Aorta (tissue), 5 donors: ENCODE data around the gene ARHGAP24. TPM values are rescaled to one million over a fixed set of nuclear protein-coding genes. Genes with fewer than 3 reads are reported as not detected.

Experiments
- ATAC-seq: fragments of 200-7000 bp; cut with Tn5 transposase; one replicate; pipeline ENCODE4 v1.9.1; 2022; ENCODE audit warnings: moderate library complexity; ENCODE audit not compliant: low FRiP score
- DNase-seq, 2 donors: peaks; one replicate each; pipeline ENCODE4 v3.0.0-alpha.2; 2020
- H3K27ac ChIP-seq, 2 donors: one replicate each; pipeline ENCODE4 v1.5.1; 2013; ENCODE audit warnings: low read length in 2 of 2, mild to moderate bottlenecking in 2 of 2, moderate library complexity in 2 of 2, control low read depth in 1 of 2, inconsistent platforms in 1 of 2, low read depth in 1 of 2
- H3K27me3 ChIP-seq, 2 donors: one replicate each; pipeline ENCODE4 v1.6.1; 2013; ENCODE audit warnings: control low read depth in 1 of 2, low read length in 1 of 2, mild to moderate bottlenecking in 1 of 2, moderate library complexity in 1 of 2; ENCODE audit not compliant: insufficient read depth in 2 of 2, control insufficient read depth in 1 of 2
- H3K36me3 ChIP-seq, 2 donors: one replicate each; pipeline ENCODE4 v1.6.1; 2013; ENCODE audit warnings: control low read depth in 1 of 2, low read length in 1 of 2, mild to moderate bottlenecking in 1 of 2; ENCODE audit not compliant: insufficient read depth in 2 of 2, control insufficient read depth in 1 of 2
- H3K4me1 ChIP-seq, 2 donors: one replicate each; pipeline ENCODE4 v1.6.1; 2013; ENCODE audit warnings: low read length in 2 of 2, control low read depth in 1 of 2, mild to moderate bottlenecking in 1 of 2, moderate library complexity in 1 of 2; ENCODE audit not compliant: insufficient read depth in 2 of 2, control insufficient read depth in 1 of 2
- H3K4me3 ChIP-seq, 2 donors: one replicate each; pipeline ENCODE4 v1.5.1; 2013; ENCODE audit warnings: low read length in 2 of 2, control low read depth in 1 of 2, mild to moderate bottlenecking in 1 of 2
- H3K9me3 ChIP-seq: one replicate; pipeline ENCODE4 v1.6.1; 2013; ENCODE audit warnings: mild to moderate bottlenecking, low read length; ENCODE audit not compliant: control insufficient read depth
- whole genome bisulfite sequencing, 2 donors: extraction: QIAGEN DNeasy Blood & Tissue Kit; methylation state at CpG; one replicate each; pipeline ENCODE4 v1.1.7; 2013; 5-methylcytosine and 5-hydroxymethylcytosine counted together
- intact Hi-C, 2 donors: fragments of 100-400 bp; cut with DNase I; formaldehyde crosslinking; loops; one replicate each; pipeline versions ENCODE4 v1.14.2 to v1.15.0; 2022
- polyA plus RNA-seq, 2 donors: library from polyadenylated mRNA; stranded (reverse); fragments of 200-250 nt; gene quantifications; one replicate each; pipeline ENCODE4 v1.2.3, GENCODE V29; 2013
- total RNA-seq, 2 donors: library from RNA; stranded (reverse); fragmentation: NEBNext Ultra II Directional; extraction: Animal tissue kit (Norgen Biotek cat#: 25700); gene quantifications; one replicate each; pipeline ENCODE4 v1.2.1, GENCODE V29; 2021
- donor health status: healthy with polysubstance abuse.
- donor health status: Bipolar disorder and iron deficiency.
- donor health status: DM: no; HTN: no; CAD: no.
- donor health status: DM: no; HTN: no; CAD: no.
- donor health status: DM: yes; HTN: yes; CAD: no.

Gene ARHGAP24
- total and polyA plus RNA-seq, 4 donors, result 13.4 to 35.2 (median 34.0) TPM

DNA sequence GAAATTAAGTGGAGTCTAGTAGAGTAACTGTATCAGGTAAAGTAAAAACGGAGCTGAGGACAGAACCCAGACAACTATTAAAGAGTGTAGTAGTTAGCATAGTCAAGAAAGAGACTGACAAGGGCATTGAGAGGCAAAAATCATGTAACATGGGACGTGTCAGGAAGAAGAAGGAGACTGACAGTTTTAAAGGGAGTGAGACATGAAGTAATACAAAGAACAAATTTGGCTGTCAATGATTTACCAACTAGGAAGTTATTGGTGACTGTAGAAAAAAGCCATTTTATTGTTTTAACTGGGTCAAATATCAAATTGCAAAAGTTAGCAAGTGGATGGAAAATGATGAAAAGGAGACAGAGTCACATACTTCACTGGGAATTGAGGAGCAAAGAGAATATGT is 462.6 kb downstream of the ARHGAP24 start:
- no peaks in the 10 kb centered on the region for H3K9me3 ChIP-seq
- DNase-seq (no peak), ATAC-seq (no peak)
- H3K27me3 ChIP-seq, result no peaks in the 10 kb centered on the region
- intact Hi-C loops, result no loop called here
- H3K4me1 ChIP-seq, result no peaks in the 10 kb centered on the region
- H3K27ac ChIP-seq, result no peak overlapping the region
- 85 to 87% methylated on average over 2 of the region's 2 CpGs for WGBS, 2 donors
- H3K4me3 ChIP-seq, result no peak overlapping the region
- no peaks in the 10 kb centered on the region for H3K36me3 ChIP-seq

- no peaks in the 10 kb centered on the region for H3K27me3 ChIP-seq
- ATAC-seq, result no peak
- DNase-seq, result no peak
- no peaks in the 10 kb centered on the region for H3K36me3 ChIP-seq
- no peak overlapping the region for H3K27ac ChIP-seq
- no peaks in the 10 kb centered on the region for H3K4me1 ChIP-seq
- intact Hi-C loops, result no loop called here
- no peaks in the 10 kb centered on the region for H3K9me3 ChIP-seq
- no peak overlapping the region for H3K4me3 ChIP-seq
- WGBS, 2 donors, result 82 to 84% methylated on average over 5 of the region's 5 CpGs
Measured at GRCh38 chr4:85938062-85938461, 463.1 kb downstream of the ARHGAP24 start.

- WGBS, 2 donors, result 86 to 93% methylated on average over 2 of the region's 2 CpGs
- no peak for ATAC-seq
- no peaks in the 10 kb centered on the region for H3K4me1 ChIP-seq
- no peaks in the 10 kb centered on the region for H3K9me3 ChIP-seq
- H3K4me3 ChIP-seq, result no peak overlapping the region
- H3K36me3 ChIP-seq, result no peaks in the 10 kb centered on the region
- no peak for DNase-seq
- H3K27ac ChIP-seq, result no peak overlapping the region
- intact Hi-C loops, result no loop called here
- no peaks in the 10 kb centered on the region for H3K27me3 ChIP-seq
Measured at GRCh38 chr4:85938902-85939301, 464.0 kb downstream of the ARHGAP24 start.

DNA sequence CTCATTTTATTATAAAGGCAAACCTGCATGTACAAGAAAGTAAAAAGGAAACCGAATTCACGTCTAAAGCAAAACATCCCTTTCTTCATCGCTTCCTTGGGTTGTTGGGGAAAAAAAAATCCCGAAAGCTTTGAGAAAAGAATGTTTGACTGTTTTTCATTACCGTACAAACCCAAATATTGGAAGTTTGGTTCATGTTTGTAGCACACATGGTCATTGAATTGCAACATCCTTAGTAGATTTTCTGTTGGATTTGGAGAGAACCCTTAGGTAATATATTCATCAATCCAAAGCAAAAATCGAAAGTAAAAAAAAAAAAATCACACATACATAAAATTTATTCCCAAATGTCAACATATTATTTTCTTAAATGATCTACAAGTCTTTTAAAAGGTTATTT is 464.6 kb downstream of the ARHGAP24 start:
- no peaks in the 10 kb centered on the region for H3K27me3 ChIP-seq
- 76 to 89% methylated on average over 6 of the region's 6 CpGs for WGBS, 2 donors
- no peak overlapping the region for H3K4me3 ChIP-seq
- intact Hi-C loops, result no loop called here
- ATAC-seq (no peak), DNase-seq (no peak)
- H3K36me3 ChIP-seq, result no peaks in the 10 kb centered on the region
- H3K9me3 ChIP-seq, result no peaks in the 10 kb centered on the region
- no peaks in the 10 kb centered on the region for H3K4me1 ChIP-seq
- H3K27ac ChIP-seq, result no peak overlapping the region

GRCh38 chr4:85940151-85940550 is 465.2 kb downstream of the ARHGAP24 start:
- no peak for ATAC-seq
- Histone ChIP-seq H3K36me3 (no peaks in the 10 kb centered on the region), H3K27ac (no peak overlapping the region), H3K4me1 (no peaks in the 10 kb centered on the region), H3K9me3 (no peaks in the 10 kb centered on the region), H3K27me3 (no peaks in the 10 kb centered on the region), H3K4me3 (no peak overlapping the region)
- DNase-seq, result no peak
- intact Hi-C loops, result no loop called here

GRCh38 chr4:85942107-85942506 is 467.2 kb downstream of the ARHGAP24 start:
- Histone ChIP-seq H3K27me3 (no peaks in the 10 kb centered on the region), H3K4me1 (no peaks in the 10 kb centered on the region), H3K9me3 (no peaks in the 10 kb centered on the region), H3K27ac (no peak overlapping the region), H3K4me3 (no peak overlapping the region), H3K36me3 (no peaks in the 10 kb centered on the region)
- ATAC-seq, result no peak
- 59 to 68% methylated on average over 5 of the region's 5 CpGs for WGBS, 2 donors
- no peak for DNase-seq
- intact Hi-C loops, result no loop called here

DNA sequence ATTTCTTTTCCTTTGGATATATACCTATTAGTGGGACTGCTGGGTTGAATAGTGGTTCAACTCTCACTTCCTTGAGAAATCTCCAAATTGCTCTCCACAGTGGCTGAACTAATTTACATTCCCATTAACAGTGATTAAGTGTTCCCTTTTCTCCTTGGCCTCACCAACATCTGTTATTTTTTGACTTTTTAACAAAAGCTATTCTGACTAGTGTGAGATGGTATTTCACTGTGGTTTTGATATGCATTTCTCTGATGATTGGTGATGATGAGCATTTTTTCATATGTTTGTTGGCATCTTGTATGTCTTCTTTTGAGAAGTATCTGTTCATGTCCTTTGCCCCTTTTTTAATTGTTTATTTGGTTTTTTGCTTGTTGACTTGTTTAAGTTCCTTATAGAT is 471.9 kb downstream of the ARHGAP24 start:
- Histone ChIP-seq H3K9me3 (no peaks in the 10 kb centered on the region), H3K36me3 (no peaks in the 10 kb centered on the region), H3K27ac (no peak overlapping the region), H3K27me3 (no peaks in the 10 kb centered on the region), H3K4me1 (no peaks in the 10 kb centered on the region), H3K4me3 (no peak overlapping the region)
- DNase-seq (no peak), ATAC-seq (no peak)
- intact Hi-C loops, result no loop called here

DNA sequence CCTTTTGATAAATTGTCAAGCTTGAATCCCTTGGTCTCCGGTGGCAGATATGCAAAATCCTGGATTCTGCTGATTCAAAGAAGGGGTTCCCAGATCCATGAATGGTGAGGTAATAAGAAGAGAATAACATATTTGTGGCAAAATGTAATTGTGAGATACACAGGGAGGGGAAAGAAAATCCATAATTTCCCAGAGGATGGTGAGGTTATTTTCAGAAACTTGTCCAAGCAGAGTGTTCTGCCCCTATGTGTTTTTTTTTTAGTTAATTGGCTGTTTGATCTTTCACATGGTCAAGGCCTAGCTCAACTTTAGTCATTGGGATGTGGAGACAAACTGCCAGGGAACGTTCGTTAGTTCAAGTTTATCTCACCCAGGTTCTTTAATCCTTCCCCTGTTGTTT is 476.1 kb downstream of the ARHGAP24 start:
- ATAC-seq (no peak), DNase-seq (no peak)
- 95 to 96% methylated on average over 3 of the region's 3 CpGs for WGBS, 2 donors
- no peaks in the 10 kb centered on the region for H3K4me1 ChIP-seq
- no peak overlapping the region for H3K27ac ChIP-seq
- H3K4me3 ChIP-seq, result no peak overlapping the region
- no peaks in the 10 kb centered on the region for H3K27me3 ChIP-seq
- H3K36me3 ChIP-seq, result no peaks in the 10 kb centered on the region
- intact Hi-C loops, result no loop called here
- no peaks in the 10 kb centered on the region for H3K9me3 ChIP-seq

DNA sequence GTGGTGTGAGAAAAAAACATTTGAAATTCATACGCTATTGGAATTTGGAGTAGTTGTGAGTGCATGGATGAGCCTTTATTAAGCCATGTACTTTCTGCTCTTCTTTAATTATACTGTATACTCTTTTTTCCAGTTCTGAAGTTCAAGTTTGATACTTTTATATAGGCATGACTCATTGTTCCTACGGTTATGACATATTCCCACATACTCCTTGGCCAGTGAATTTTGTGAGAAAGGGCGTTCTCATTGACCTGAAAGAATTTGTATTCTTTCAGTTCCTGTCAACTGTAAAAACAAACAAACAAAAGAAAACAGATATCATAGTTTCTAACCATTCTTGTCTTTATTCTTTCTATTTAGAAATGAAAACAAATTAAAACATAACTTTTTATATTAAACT is 477.6 kb downstream of the ARHGAP24 start:
- Histone ChIP-seq H3K9me3 (no peaks in the 10 kb centered on the region), H3K4me1 (no peaks in the 10 kb centered on the region), H3K4me3 (no peak overlapping the region), H3K27me3 (no peaks in the 10 kb centered on the region), H3K27ac (no peak overlapping the region), H3K36me3 (no peaks in the 10 kb centered on the region)
- no peak for ATAC-seq
- intact Hi-C loops, result no loop called here
- whole genome bisulfite sequencing, 2 donors, result 83 to 85% methylated on average over 3 of the region's 3 CpGs
- no peak for DNase-seq
